Sigmoid colon (tissue), 7 donors: ENCODE measurements around the gene PRKCB. TPM values are rescaled to one million over a fixed set of nuclear protein-coding genes. Genes with fewer than 3 reads are reported as not detected.
A peak's percentile ranks its signal among the peaks of the same experiment; 100 is the strongest.

Experiments
- DNase-seq: peaks from one replicate; pipeline ENCODE4 v3.0.0-alpha.2; 2019
- H3K27ac ChIP-seq, 4 donors: fragments of 200-600 bp; sonication (generic); one replicate each; pipeline ENCODE4 v1.5.1; 2016 to 2019; ENCODE audit warnings: mild to moderate bottlenecking in 1 of 4
- H3K27me3 ChIP-seq, 3 donors: fragments of 200-600 bp; sonication (generic); one replicate each; pipeline ENCODE4 v1.5.1; 2019; ENCODE audit warnings: mild to moderate bottlenecking in 1 of 3
- H3K36me3 ChIP-seq, 4 donors: fragments of 200-600 bp; sonication (generic); one replicate each; pipeline ENCODE4 v1.5.1; 2016 to 2019
- H3K4me1 ChIP-seq, 4 donors: fragments of 200-600 bp; sonication (generic); one replicate each; pipeline ENCODE4 v1.5.1; 2017 to 2019
- H3K4me3 ChIP-seq, 4 donors: fragments of 200-600 bp; sonication (generic); one replicate each; pipeline ENCODE4 v1.5.1; 2017 to 2019; ENCODE audit warnings: mild to moderate bottlenecking in 2 of 4, moderate library complexity in 1 of 4
- H3K9me3 ChIP-seq, 4 donors: fragments of 200-600 bp in 3 of 4; sonication (generic) in 3 of 4; one replicate each; pipeline versions ENCODE4 v1.5.1 to v1.6.1; 2013 to 2019
- EP300 ChIP-seq, 4 donors: sonication (generic); formaldehyde crosslinking; IDR thresholded peaks; one replicate each; pipeline ENCODE4 v1.6.1; 2017; ENCODE audit warnings: antibody characterized with exemption in 4 of 4
- POLR2A ChIP-seq, 2 donors: fragments of 450-650 bp; IDR thresholded peaks; one replicate each; pipeline ENCODE4 v1.6.1; 2016; ENCODE audit warnings: antibody characterized with exemption in 2 of 2, mild to moderate bottlenecking in 2 of 2, moderate library complexity in 2 of 2
- POLR2AphosphoS5 ChIP-seq, 4 donors: sonication (generic); formaldehyde crosslinking; IDR thresholded peaks; one replicate each; pipeline ENCODE4 v1.6.1; 2017; ENCODE audit warnings: antibody characterized with exemption in 4 of 4
- WGBS, 2 donors: extraction: QIAGEN DNeasy Blood & Tissue Kit; methylation state at CpG; one replicate each; pipeline ENCODE4 v1.1.7; 2013; 5-methylcytosine and 5-hydroxymethylcytosine counted together
- intact Hi-C: fragments of 100-400 bp; cut with DNase I; formaldehyde crosslinking; loops from one replicate; pipeline ENCODE4 v1.15.1; 2023
- polyA plus RNA-seq, 3 donors: library from polyadenylated mRNA; stranded (reverse); fragments of 200-250 nt; gene quantifications; one replicate each; pipeline ENCODE4 v1.2.3, GENCODE V29; 2013
- total RNA-seq, 4 donors: library from RNA; depleted of rRNA; stranded (reverse); fragments of >200 nt; gene quantifications; one replicate each; pipeline ENCODE4 v1.1.0, GENCODE V29; 2016
- TF ChIP-seq, protein P1 (sequence below), 4 experiments: fragments of 450-650 bp in 3 of 4; fragments of 200-600 bp in 1 of 4; IDR thresholded peaks; one replicate each; pipeline ENCODE4 v1.5.1; 2016 to 2019; ENCODE audit warnings: antibody characterized with exemption in 4 of 4, mild to moderate bottlenecking in 3 of 4, moderate library complexity in 2 of 4
- donor health status: healthy with polysubstance abuse.
- donor health status: Bipolar disorder and iron deficiency.
- donor health status: healthy.

Gene PRKCB
- total RNA-seq, result 10 to 100 TPM; 12.1 to 43.8 (median 23.8) TPM
- 10 to 100 TPM in 1 of 3 donors, 1 to 10 TPM in 2; 3.0 to 21.4 (median 5.8) TPM for polyA plus RNA-seq

DNA sequence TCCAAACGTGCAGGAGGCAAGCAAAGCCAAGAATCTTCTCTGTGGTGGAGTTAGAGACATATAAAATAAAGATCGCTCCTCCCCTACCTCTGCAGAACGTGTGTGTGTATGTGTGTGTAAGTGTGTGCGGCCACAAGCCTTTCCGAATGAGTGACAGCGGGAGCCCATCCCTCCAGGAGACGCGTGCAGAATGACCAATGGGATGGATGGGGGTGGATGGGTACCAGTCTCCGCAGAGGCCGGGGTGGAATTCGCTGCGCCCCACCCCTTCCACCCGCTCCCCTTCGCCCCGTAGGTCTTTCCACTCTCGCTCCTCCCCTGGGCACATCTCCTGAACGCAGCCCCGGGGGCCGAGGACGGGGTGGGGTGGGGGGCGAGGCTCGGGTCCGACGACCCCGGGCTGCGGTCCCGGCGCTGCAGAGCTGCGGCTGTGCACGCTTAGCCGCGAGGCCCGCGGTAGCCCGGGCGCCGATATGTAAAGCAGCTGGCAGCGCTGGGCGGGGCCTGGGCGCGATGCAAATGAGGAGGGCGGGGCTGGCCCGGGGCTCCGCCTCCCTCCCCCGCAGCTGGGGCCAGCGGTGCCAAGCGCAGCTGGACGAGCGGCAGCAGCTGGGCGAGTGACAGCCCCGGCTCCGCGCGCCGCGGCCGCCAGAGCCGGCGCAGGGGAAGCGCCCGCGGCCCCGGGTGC, at the start of gene PRKCB:
PRKCB (plus strand) TSS at position 594 of the 688 bp plus-strand sequence.
- peak within 1 kb of the TSS in 3 of 4 donors; percentile 58 to 72 (median 60) for H3K27ac ChIP-seq
- WGBS, 2 donors, result 0 to 1% methylated on average over 63 of the region's 63 CpGs
- no peaks in the 10 kb centered on the region for H3K27me3 ChIP-seq
- H3K4me1 ChIP-seq, result peaks cover 0 to 24% (median 18%) of the 10 kb centered on the region in 4 donors
- peak within 1 kb of the TSS; percentile 56 to 83 (median 70) for H3K4me3 ChIP-seq
- TF ChIP-seq POLR2AphosphoS5 (IDR thresholded peaks at IDR 0.05), result peak in 3 of 4 donors; percentile 18 to 49 (median 42)
- no peak for TF ChIP-seq POLR2A (IDR thresholded peaks at IDR 0.05)
- peak; percentile 89 for DNase-seq
- no peaks in the 10 kb centered on the region for H3K9me3 ChIP-seq
- no peaks in the 10 kb centered on the region for H3K36me3 ChIP-seq
- intact Hi-C loops, result loop anchor here (2.0 to 5.0 kb wide), 3 partner anchors 33 to 117 kb away; no protein-coding TSS in a partner anchor

DNA sequence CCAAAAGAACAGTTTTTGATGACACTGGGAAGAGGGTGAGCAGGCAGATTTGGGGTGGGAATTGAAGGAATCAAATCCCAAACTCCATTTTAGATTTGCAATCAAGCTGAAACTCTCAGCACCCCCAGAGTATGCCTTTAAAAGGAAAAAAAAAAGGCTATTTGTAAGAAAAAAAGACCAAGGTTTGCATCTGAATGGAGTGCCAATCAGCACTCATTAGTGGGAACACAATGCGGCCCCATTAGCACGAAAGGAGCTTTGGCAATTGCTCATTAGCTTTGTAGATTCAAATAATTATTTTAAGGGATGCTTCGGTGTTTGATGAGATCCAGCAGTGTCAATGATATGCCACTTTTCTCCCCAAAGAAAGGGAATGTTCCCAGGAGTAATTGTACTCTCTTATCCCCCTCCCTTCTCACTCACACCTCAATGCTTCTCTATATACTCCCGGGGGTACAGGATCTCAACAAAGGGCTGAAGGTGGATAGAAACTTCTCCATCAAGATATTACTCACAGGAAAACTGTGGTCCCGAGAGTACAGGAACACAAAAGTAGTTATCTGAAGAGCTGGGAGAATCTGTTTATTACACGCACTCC, 48.7 kb upstream of the PRKCB start:
- no peak for DNase-seq
- no peaks in the 10 kb centered on the region for H3K36me3 ChIP-seq
- H3K4me1 ChIP-seq, result peaks cover 0 to 9% (median 0%) of the 10 kb centered on the region in 4 donors
- H3K9me3 ChIP-seq, result no peaks in the 10 kb centered on the region
- H3K27me3 ChIP-seq, result peaks cover 0 to 10% (median 0%) of the 10 kb centered on the region in 3 donors
- TF ChIP-seq POLR2AphosphoS5 (IDR thresholded peaks at IDR 0.05) (no peak), EP300 (IDR thresholded peaks at IDR 0.05) (no peak), POLR2A (IDR thresholded peaks at IDR 0.05) (no peak)
- TF ChIP-seq, protein P1, sequence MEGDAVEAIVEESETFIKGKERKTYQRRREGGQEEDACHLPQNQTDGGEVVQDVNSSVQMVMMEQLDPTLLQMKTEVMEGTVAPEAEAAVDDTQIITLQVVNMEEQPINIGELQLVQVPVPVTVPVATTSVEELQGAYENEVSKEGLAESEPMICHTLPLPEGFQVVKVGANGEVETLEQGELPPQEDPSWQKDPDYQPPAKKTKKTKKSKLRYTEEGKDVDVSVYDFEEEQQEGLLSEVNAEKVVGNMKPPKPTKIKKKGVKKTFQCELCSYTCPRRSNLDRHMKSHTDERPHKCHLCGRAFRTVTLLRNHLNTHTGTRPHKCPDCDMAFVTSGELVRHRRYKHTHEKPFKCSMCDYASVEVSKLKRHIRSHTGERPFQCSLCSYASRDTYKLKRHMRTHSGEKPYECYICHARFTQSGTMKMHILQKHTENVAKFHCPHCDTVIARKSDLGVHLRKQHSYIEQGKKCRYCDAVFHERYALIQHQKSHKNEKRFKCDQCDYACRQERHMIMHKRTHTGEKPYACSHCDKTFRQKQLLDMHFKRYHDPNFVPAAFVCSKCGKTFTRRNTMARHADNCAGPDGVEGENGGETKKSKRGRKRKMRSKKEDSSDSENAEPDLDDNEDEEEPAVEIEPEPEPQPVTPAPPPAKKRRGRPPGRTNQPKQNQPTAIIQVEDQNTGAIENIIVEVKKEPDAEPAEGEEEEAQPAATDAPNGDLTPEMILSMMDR (IDR thresholded peaks at IDR 0.05), result no peak
- H3K4me3 ChIP-seq, result no peak overlapping the region
- 59 to 88% methylated on average over 6 of the region's 6 CpGs for WGBS, 2 donors
- H3K27ac ChIP-seq, result no peak overlapping the region
- intact Hi-C loops, result no loop called here

GRCh38 chr16:23788685-23789084, 47.1 kb upstream of the PRKCB start:
- 65 to 85% methylated on average over 3 of the region's 3 CpGs for WGBS, 2 donors
- Histone ChIP-seq H3K4me1 (peaks cover 0 to 9% (median 0%) of the 10 kb centered on the region in 4 donors), H3K36me3 (no peaks in the 10 kb centered on the region), H3K9me3 (no peaks in the 10 kb centered on the region), H3K27ac (no peak overlapping the region), H3K4me3 (no peak overlapping the region), H3K27me3 (peaks cover 0 to 10% (median 0%) of the 10 kb centered on the region in 3 donors)
- intact Hi-C loops, result no loop called here
- TF ChIP-seq EP300 (IDR thresholded peaks at IDR 0.05), result no peak
- TF ChIP-seq POLR2A (IDR thresholded peaks at IDR 0.05), result no peak
- TF ChIP-seq POLR2AphosphoS5 (IDR thresholded peaks at IDR 0.05), result no peak
- TF ChIP-seq, protein P1 (IDR thresholded peaks at IDR 0.05), result no peak
- no peak for DNase-seq

GRCh38 chr16:23795378-23795777, 40.4 kb upstream of the PRKCB start:
- H3K9me3 ChIP-seq, result peaks cover 0 to 3% (median 0%) of the 10 kb centered on the region in 4 donors
- no peaks in the 10 kb centered on the region for H3K27me3 ChIP-seq
- intact Hi-C loops, result no loop called here
- no peaks in the 10 kb centered on the region for H3K36me3 ChIP-seq
- WGBS, 2 donors, result 80 to 89% methylated on average over 6 of the region's 6 CpGs
- H3K4me1 ChIP-seq, result peaks cover 0 to 4% (median 0%) of the 10 kb centered on the region in 4 donors
- DNase-seq, result no peak
- H3K27ac ChIP-seq, result no peak overlapping the region
- no peak overlapping the region for H3K4me3 ChIP-seq
- TF ChIP-seq POLR2A (IDR thresholded peaks at IDR 0.05) (no peak), EP300 (IDR thresholded peaks at IDR 0.05) (no peak), POLR2AphosphoS5 (IDR thresholded peaks at IDR 0.05) (no peak)
- TF ChIP-seq, protein P1 (IDR thresholded peaks at IDR 0.05), result no peak

DNA sequence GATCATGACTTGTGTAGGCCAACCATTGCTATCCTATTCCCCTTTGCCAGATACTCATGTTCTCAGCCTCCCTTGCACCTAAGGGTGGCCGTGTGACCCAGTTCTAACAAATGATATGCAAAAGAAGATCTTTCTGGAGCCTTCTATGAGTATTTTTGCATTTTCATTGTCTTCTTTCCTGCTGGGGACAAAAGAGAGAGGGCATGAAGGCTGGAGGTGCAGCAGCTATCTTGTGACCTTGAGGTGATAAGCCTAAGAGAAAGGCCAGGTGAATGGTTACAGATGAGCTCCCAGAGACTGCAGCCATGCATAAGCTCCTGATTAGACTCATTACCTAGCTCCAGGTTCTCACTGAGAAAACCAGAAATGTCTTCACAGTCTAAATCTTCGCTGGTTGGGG, 38.8 kb upstream of the PRKCB start:
- intact Hi-C loops, result no loop called here
- no peak for DNase-seq
- Histone ChIP-seq H3K4me3 (no peak overlapping the region), H3K27me3 (no peaks in the 10 kb centered on the region), H3K27ac (no peak overlapping the region), H3K9me3 (peaks cover 0 to 3% (median 0%) of the 10 kb centered on the region in 4 donors), H3K4me1 (no peaks in the 10 kb centered on the region), H3K36me3 (no peaks in the 10 kb centered on the region)
- 90 to 91% methylated on average over 2 of the region's 2 CpGs for WGBS, 2 donors
- TF ChIP-seq POLR2A (IDR thresholded peaks at IDR 0.05), result no peak
- TF ChIP-seq, protein P1 (IDR thresholded peaks at IDR 0.05), result no peak
- TF ChIP-seq POLR2AphosphoS5 (IDR thresholded peaks at IDR 0.05), result no peak
- no peak for TF ChIP-seq EP300 (IDR thresholded peaks at IDR 0.05)
